B cell (primary cell): ENCODE results near the gene CADM2.

ENCODE experiments used
- CTCF ChIP-seq: fragments of 200-600 bp; IDR thresholded peaks from one replicate; pipeline ENCODE4 v1.8.0; 2022; ENCODE audit warnings: antibody characterized with exemption, mild to moderate bottlenecking
- EZH2 ChIP-seq: IDR thresholded peaks from 2 replicates; pipeline ENCODE4 v1.6.1; 2012; ENCODE audit warnings: borderline replicate concordance, low read depth, mild to moderate bottlenecking, moderate library complexity, low read length; ENCODE audit not compliant: insufficient read depth, poor library complexity, severe bottlenecking

- no peak for TF ChIP-seq CTCF
- no peak for TF ChIP-seq EZH2
Observed at GRCh38 chr3:85890043-85890555, 931.3 kb downstream of the CADM2 start.
